Progenitor cell of endocrine pancreas (in vitro differentiated cells): ENCODE results near the gene LLGL1. TPM values are rescaled to one million over a fixed set of nuclear protein-coding genes. Genes with fewer than 3 reads are reported as not detected.

Experiments used
- DNase-seq: peaks from one replicate; pipeline ENCODE4 v3.0.0; 2021; ENCODE audit warnings: low spot score; ENCODE audit not compliant: unreplicated experiment
- H3K27ac Mint-ChIP-seq: 2 replicates; pipeline ENCODE4 v1.8.0; 2021; ENCODE audit warnings: mild to moderate bottlenecking, moderate library complexity, mixed read lengths
- H3K27me3 Mint-ChIP-seq: 2 replicates; pipeline ENCODE4 v1.8.0; 2021; ENCODE audit warnings: mixed read lengths
- H3K36me3 Mint-ChIP-seq: 2 replicates; pipeline ENCODE4 v1.8.0; 2022; ENCODE audit warnings: mixed read lengths; ENCODE audit not compliant: insufficient read depth
- H3K4me1 Mint-ChIP-seq: 2 replicates; pipeline ENCODE4 v1.8.0; 2021; ENCODE audit warnings: low read depth, mixed read lengths
- H3K4me3 Mint-ChIP-seq: 2 replicates; pipeline ENCODE4 v1.8.0; 2021; ENCODE audit warnings: low read depth, mild to moderate bottlenecking, moderate library complexity, mixed read lengths
- H3K9me3 Mint-ChIP-seq: 2 replicates; pipeline ENCODE4 v1.8.0; 2021; ENCODE audit warnings: low read depth, mixed read lengths
- long read RNA-seq: library from polyadenylated mRNA; unstranded; transcript quantifications from one replicate; pipeline ENCODE4 v2.0.0, GENCODE V29; 2020
- total RNA-seq: library from RNA; stranded (reverse); gene quantifications from 2 replicates; pipeline ENCODE4 v1.2.1, GENCODE V29; 2021
- TF ChIP-seq, protein P1 (sequence below): fragments of 200-600 bp; sonication (generic); IDR thresholded peaks from one replicate; pipeline ENCODE4 v1.5.0; 2021; ENCODE audit warnings: antibody characterized with exemption, mild to moderate bottlenecking; ENCODE audit not compliant: unreplicated experiment

Gene LLGL1
- 75.8 and 76.7 TPM in 2 replicates for total RNA-seq
- long read RNA-seq, partial matches to known transcripts, result 0 of 1 reads
- long read RNA-seq, other reads (novel, unspliced or antisense), result 1 of 1 reads

DNA sequence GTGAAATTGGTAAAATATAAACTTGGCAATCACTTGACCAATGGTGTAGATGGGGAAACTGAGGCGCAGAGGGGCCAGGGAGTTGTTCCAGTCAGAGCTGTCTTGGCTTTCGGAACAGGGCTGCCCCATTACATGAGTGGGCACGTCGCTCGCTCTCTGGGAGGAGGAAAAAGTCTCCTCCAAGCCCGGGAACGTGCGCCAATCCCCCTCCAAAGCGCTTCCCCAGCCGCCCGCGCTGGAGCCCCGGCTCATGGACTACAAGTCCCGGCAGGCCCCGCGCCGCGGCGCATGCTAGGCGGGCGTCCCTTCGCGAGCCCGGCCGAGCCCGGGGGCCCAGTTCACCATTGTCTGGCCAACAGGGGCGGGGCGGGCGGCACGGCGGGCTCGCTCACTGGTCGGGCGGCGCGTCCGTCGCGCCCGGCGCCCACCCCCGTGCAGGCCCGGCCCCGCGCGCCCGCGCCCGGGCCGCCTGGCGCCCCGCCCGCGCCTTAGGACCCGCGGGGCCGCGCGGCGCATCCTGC lies at the start of gene LLGL1:
LLGL1 (plus strand) TSS at position 515 of the 521 bp plus-strand sequence. CDS start 48 bp downstream, outside the sequence.
- Mint-ChIP-seq H3K36me3 (no peaks in the 10 kb centered on the region), H3K27ac (peak within 1 kb of the TSS; percentile 95), H3K9me3 (no peaks in the 10 kb centered on the region), H3K4me3 (peak within 1 kb of the TSS; percentile 99), H3K27me3 (no peaks in the 10 kb centered on the region), H3K4me1 (peaks cover 28% of the 10 kb centered on the region)
- TF ChIP-seq, protein P1, sequence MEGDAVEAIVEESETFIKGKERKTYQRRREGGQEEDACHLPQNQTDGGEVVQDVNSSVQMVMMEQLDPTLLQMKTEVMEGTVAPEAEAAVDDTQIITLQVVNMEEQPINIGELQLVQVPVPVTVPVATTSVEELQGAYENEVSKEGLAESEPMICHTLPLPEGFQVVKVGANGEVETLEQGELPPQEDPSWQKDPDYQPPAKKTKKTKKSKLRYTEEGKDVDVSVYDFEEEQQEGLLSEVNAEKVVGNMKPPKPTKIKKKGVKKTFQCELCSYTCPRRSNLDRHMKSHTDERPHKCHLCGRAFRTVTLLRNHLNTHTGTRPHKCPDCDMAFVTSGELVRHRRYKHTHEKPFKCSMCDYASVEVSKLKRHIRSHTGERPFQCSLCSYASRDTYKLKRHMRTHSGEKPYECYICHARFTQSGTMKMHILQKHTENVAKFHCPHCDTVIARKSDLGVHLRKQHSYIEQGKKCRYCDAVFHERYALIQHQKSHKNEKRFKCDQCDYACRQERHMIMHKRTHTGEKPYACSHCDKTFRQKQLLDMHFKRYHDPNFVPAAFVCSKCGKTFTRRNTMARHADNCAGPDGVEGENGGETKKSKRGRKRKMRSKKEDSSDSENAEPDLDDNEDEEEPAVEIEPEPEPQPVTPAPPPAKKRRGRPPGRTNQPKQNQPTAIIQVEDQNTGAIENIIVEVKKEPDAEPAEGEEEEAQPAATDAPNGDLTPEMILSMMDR, result no peak
- peak; percentile 97 for DNase-seq

DNA sequence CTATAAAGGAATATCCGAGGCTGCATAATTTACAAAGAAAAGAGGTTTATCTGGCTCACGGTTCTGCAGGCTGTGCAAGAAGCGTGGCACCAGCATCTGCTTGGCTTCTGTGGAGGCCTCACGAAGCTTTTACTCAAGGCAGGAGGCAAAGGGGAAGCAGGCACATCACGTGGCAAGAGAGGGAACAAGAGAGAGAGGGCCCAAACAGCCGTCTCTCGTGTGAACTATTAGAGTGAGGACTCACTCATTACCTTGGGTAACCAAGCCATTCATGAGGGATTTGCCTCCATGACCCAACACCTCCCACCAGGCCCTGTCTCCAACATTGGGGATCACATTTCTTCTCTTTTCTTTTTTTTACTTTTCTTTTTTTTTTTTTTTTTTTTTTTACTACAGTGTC lies 49.3 kb upstream of the LLGL1 start:
- Mint-ChIP-seq H3K27ac (no peak overlapping the region), H3K36me3 (no peaks in the 10 kb centered on the region), H3K27me3 (peaks cover 2% of the 10 kb centered on the region)

DNA sequence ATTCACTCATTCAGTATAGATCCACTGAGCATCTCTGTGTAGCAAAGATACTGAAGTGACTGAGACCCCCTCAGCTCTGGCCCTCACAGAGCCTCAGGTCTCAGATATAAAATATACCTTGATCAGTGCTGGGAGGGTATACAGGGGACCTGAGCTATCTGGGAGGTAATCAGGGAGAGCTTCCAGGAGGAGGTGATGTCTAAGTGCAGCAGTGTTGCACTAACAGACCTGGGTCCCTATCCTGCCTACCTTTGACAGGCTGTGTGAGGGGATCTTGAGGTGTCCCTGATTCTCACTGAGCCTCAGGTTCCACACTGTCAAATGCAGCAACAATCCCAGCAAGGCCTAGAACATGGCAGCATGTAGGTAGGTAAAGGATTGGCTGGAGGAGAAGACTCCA lies 48.3 kb upstream of the LLGL1 start:
- no peaks in the 10 kb centered on the region for H3K9me3 Mint-ChIP-seq
- peaks cover 15% of the 10 kb centered on the region for H3K4me1 Mint-ChIP-seq
- TF ChIP-seq, protein P1, result no peak
- no peak overlapping the region for H3K27ac Mint-ChIP-seq
- H3K4me3 Mint-ChIP-seq, result no peak overlapping the region
- H3K27me3 Mint-ChIP-seq, result peaks cover under 1% of the 10 kb centered on the region
- no peaks in the 10 kb centered on the region for H3K36me3 Mint-ChIP-seq
- DNase-seq, result no peak

More for the DNA sequence above, 49.3 kb upstream of the LLGL1 start:
- Mint-ChIP-seq H3K4me3 (no peak overlapping the region), H3K9me3 (no peaks in the 10 kb centered on the region), H3K4me1 (peaks cover 15% of the 10 kb centered on the region)
- no peak for DNase-seq
- TF ChIP-seq, protein P1, result no peak

DNA sequence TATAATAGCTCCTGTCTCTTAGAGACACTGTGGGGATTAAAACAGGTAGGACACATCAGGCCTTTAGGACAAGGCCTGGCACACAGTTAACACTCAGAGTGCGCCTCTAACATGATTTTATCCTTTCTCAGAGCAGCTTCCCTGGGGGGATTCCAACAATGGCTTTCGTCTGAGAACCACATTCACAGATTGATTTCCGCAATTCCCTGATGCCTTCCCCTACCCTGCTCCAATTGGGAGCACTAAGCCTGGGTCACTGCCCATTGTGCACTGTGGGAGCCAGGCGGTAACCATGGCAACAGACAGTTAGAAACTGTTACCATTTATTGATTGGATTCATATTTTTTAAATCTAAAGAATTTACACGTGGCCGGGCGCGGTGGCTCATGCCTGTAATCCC lies 47.7 kb upstream of the LLGL1 start:
- DNase-seq, result no peak

DNA sequence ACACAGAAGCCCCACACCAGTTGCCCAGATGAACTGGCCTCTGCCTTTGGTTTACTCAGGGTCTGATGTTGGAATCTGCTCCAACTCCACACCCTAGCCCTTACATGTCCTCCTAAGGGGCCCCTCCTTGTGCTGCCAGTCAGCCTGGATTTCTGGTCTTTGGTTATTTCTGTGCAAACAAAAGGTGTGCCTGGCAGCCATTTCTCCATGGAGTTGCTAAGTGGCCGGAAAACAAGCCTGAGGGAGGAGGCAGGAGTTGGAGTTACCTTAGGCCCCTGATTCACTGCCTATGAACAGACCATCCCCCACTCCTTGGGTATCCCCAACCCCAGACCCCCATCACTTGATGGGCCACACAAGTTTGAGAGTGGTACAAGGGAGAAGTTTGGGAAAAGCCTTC lies 46.2 kb upstream of the LLGL1 start:
- Mint-ChIP-seq H3K27me3 (no peaks in the 10 kb centered on the region), H3K36me3 (no peaks in the 10 kb centered on the region), H3K4me1 (peaks cover 16% of the 10 kb centered on the region), H3K4me3 (peak overlapping the region; percentile 31), H3K9me3 (no peaks in the 10 kb centered on the region), H3K27ac (peak overlapping the region; percentile 83)
- no peak for DNase-seq
- TF ChIP-seq, protein P1, result no peak

More for the DNA sequence above, 47.7 kb upstream of the LLGL1 start:
- H3K9me3 Mint-ChIP-seq, result no peaks in the 10 kb centered on the region
- no peak overlapping the region for H3K27ac Mint-ChIP-seq
- no peak overlapping the region for H3K4me3 Mint-ChIP-seq
- peaks cover 16% of the 10 kb centered on the region for H3K4me1 Mint-ChIP-seq
- no peaks in the 10 kb centered on the region for H3K27me3 Mint-ChIP-seq
- H3K36me3 Mint-ChIP-seq, result no peaks in the 10 kb centered on the region
- TF ChIP-seq, protein P1, result no peak
